ENCODE results near the gene NFATC2.

DNA sequence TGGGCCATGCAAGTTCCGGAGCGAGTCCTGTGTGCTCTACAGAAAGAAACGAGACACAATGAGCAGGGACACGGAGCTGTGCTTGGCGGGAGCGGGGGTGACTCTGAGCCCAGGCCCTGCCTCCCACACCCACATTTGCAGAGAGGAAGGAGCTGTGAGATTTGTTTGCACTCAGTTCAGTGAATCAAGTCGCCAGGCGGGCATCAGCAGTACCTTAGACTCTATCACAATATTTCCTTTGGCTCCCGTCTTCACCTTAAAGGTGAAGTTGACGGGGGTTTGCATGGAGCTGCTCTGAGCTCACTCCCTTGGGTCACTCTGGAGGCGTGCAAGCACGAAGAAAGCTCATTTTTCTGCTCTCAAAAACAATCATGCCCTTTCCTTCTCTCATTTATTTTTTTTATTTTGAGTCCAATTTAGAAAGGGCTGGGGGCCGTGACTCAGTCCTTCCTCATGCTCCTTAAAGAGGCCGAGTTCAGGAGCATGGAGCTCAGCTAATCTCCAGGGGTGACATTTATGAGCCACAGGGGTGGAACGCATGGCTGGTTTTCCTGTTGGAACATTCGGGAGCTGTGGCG is 188.2 kb downstream of the NFATC2 start:
- TF ChIP-seq YY1 (IDR thresholded peaks at IDR 0.05; ENCODE audit: insufficient read depth, insufficient read length) = no peak
- TF ChIP-seq SUZ12 (IDR thresholded peaks at IDR 0.05; ENCODE audit: extremely low read depth, insufficient read depth, insufficient read length) = no peak
- TF ChIP-seq ZNF274 (IDR thresholded peaks at IDR 0.05; ENCODE audit: low read depth, low read length) = no peak

Measured in NT2/D1 (cell line).